Liver (tissue), 9 donors: ENCODE results near the gene KIF22. TPM values are rescaled to one million over a fixed set of nuclear protein-coding genes. Genes with fewer than 3 reads are reported as not detected.

Experiments used
- DNase-seq: peaks from one replicate; pipeline ENCODE4 v3.0.0-alpha.2; 2017; ENCODE audit warnings: low spot score
- H3K27ac ChIP-seq, 2 donors: one replicate each; pipeline ENCODE4 v1.7.0; 2013; ENCODE audit warnings: inconsistent platforms in 2 of 2, low read length in 2 of 2, control low read depth in 1 of 2, low read depth in 1 of 2, mild to moderate bottlenecking in 1 of 2
- H3K27me3 ChIP-seq, 4 donors: one replicate each; pipeline versions ENCODE4 v1.6.1 to v1.7.0; 2013; ENCODE audit warnings: low read length in 3 of 4, inconsistent platforms in 1 of 4, mild to moderate bottlenecking in 1 of 4, moderate library complexity in 1 of 4; ENCODE audit not compliant: control insufficient read depth in 4 of 4, insufficient read depth in 4 of 4
- H3K36me3 ChIP-seq, 4 donors: one replicate each; pipeline versions ENCODE4 v1.6.1 to v1.7.0; 2013; ENCODE audit warnings: low read length in 3 of 4, mild to moderate bottlenecking in 3 of 4, low read depth in 1 of 4, moderate library complexity in 1 of 4; ENCODE audit not compliant: control insufficient read depth in 4 of 4, insufficient read depth in 3 of 4
- H3K4me1 ChIP-seq, 4 donors: one replicate each; pipeline versions ENCODE4 v1.6.1 to v1.7.0; 2013; ENCODE audit warnings: low read length in 3 of 4, mild to moderate bottlenecking in 3 of 4, moderate library complexity in 1 of 4; ENCODE audit not compliant: control insufficient read depth in 4 of 4, insufficient read depth in 4 of 4
- H3K4me3 ChIP-seq, 3 donors: one replicate each; pipeline versions ENCODE4 v1.6.1 to v1.7.0; 2013; ENCODE audit warnings: low read length in 3 of 3, control low read depth in 1 of 3, low read depth in 1 of 3, mild to moderate bottlenecking in 1 of 3
- H3K9ac ChIP-seq, 2 donors: one replicate each; pipeline ENCODE4 v1.7.0; 2013; ENCODE audit warnings: low read length in 2 of 2, mild to moderate bottlenecking in 2 of 2, moderate library complexity in 2 of 2, control low read depth in 1 of 2, low read depth in 1 of 2
- H3K9me3 ChIP-seq, 4 donors: one replicate each; pipeline versions ENCODE4 v1.6.1 to v1.7.0; 2013; ENCODE audit warnings: low read length in 3 of 4; ENCODE audit not compliant: control insufficient read depth in 4 of 4
- ATF3 ChIP-seq: IDR thresholded peaks from 2 replicates; pipeline ENCODE4 v1.6.1; 2016; ENCODE audit warnings: antibody characterized with exemption
- CTCF ChIP-seq: fragments of 150-350 bp; IDR thresholded peaks from 2 replicates; pipeline ENCODE4 v1.5.1; 2017; ENCODE audit warnings: improper control_type of control experiment, low read depth, low read length; ENCODE audit not compliant: missing input control
- EGR1 ChIP-seq, 2 donors: IDR thresholded peaks; 2 replicates each; pipeline ENCODE4 v1.6.1; 2016 to 2018; ENCODE audit warnings: antibody characterized with exemption in 2 of 2, low read depth in 2 of 2
- FOXA1 ChIP-seq: IDR thresholded peaks from 2 replicates; pipeline ENCODE4 v1.6.1; 2016; ENCODE audit warnings: antibody characterized with exemption
- FOXA2 ChIP-seq: IDR thresholded peaks from 2 replicates; pipeline ENCODE4 v1.6.1; 2016; ENCODE audit warnings: antibody characterized with exemption
- GABPA ChIP-seq, 2 donors: IDR thresholded peaks in 1 of 2; conservative IDR thresholded peaks in 1 of 2; 2 replicates each; pipeline ENCODE4 v1.6.1; 2016; ENCODE audit warnings: antibody characterized with exemption in 2 of 2, mild to moderate bottlenecking in 1 of 2, moderate library complexity in 1 of 2
- HNF4A ChIP-seq, 2 donors: conservative IDR thresholded peaks; 2 replicates each; pipeline ENCODE4 v1.6.1; 2016; ENCODE audit warnings: antibody characterized with exemption in 2 of 2, mild to moderate bottlenecking in 2 of 2
- HNF4G ChIP-seq: IDR thresholded peaks from 2 replicates; pipeline ENCODE4 v1.6.1; 2016; ENCODE audit warnings: antibody characterized with exemption
- JUND ChIP-seq, 2 donors: IDR thresholded peaks; 2 replicates each; pipeline ENCODE4 v1.6.1; 2016; ENCODE audit warnings: antibody characterized with exemption in 2 of 2
- MAX ChIP-seq: IDR thresholded peaks from 2 replicates; pipeline ENCODE4 v1.6.1; 2016; ENCODE audit warnings: antibody characterized with exemption
- NR2F2 ChIP-seq: IDR thresholded peaks from 2 replicates; pipeline ENCODE4 v1.6.1; 2016; ENCODE audit warnings: antibody characterized with exemption
- RAD21 ChIP-seq, 2 donors: IDR thresholded peaks; 2 replicates each; pipeline ENCODE4 v1.6.1; 2016; ENCODE audit warnings: antibody characterized with exemption in 2 of 2, mild to moderate bottlenecking in 2 of 2
- REST ChIP-seq: IDR thresholded peaks from 2 replicates; pipeline ENCODE4 v1.6.1; 2016; ENCODE audit warnings: antibody characterized with exemption, mild to moderate bottlenecking
- RXRA ChIP-seq, 2 donors: IDR thresholded peaks; 2 replicates each; pipeline ENCODE4 v1.6.1; 2017 to 2018; ENCODE audit warnings: antibody characterized with exemption in 2 of 2, mild to moderate bottlenecking in 1 of 2
- SP1 ChIP-seq: IDR thresholded peaks from 2 replicates; pipeline ENCODE4 v1.6.1; 2018; ENCODE audit warnings: antibody characterized with exemption, mild to moderate bottlenecking
- TAF1 ChIP-seq: conservative IDR thresholded peaks from 2 replicates; pipeline ENCODE4 v1.6.1; 2016; ENCODE audit warnings: antibody characterized with exemption, mild to moderate bottlenecking
- YY1 ChIP-seq: IDR thresholded peaks from 2 replicates; pipeline ENCODE4 v1.6.1; 2016; ENCODE audit warnings: antibody characterized with exemption, mild to moderate bottlenecking
- ZBTB33 ChIP-seq: IDR thresholded peaks from 2 replicates; pipeline ENCODE4 v1.6.1; 2016; ENCODE audit warnings: antibody characterized with exemption
- WGBS: extraction: QIAGEN DNeasy Blood & Tissue Kit; methylation state at CpG from one replicate; pipeline ENCODE4 v1.1.7; 2013; 5-methylcytosine and 5-hydroxymethylcytosine counted together
- polyA plus RNA-seq, 2 donors: library from polyadenylated mRNA; stranded (reverse) in 1 of 2; unstranded in 1 of 2; fragments of 200-250 nt in 1 of 2; fragments of >200 nt in 1 of 2; fragmentation: Nextera tagmentation in 1 of 2; extraction: Ambion mirVana in 1 of 2; gene quantifications; one replicate each; pipeline versions ENCODE4 v1.2.1 to v1.2.3, GENCODE V29; 2013 to 2015
- total RNA-seq, 2 donors: library from RNA; depleted of rRNA; stranded (reverse); fragments of >200 nt; gene quantifications; one replicate each; pipeline ENCODE4 v1.2.3, GENCODE V29; 2014
- donor health status: healthy.
- donor health status: healthy.
- donor health status: healthy.
- donor health status: healthy.
- donor health status: healthy.

Gene KIF22
- total and polyA plus RNA-seq, 4 donors, result 15.0 to 80.1 (median 49.3) TPM

- Histone ChIP-seq H3K9ac (no peak overlapping the region), H3K27ac (no peak overlapping the region), H3K9me3 (no peaks in the 10 kb centered on the region), H3K36me3 (no peaks in the 10 kb centered on the region), H3K4me1 (no peaks in the 10 kb centered on the region), H3K27me3 (no peaks in the 10 kb centered on the region), H3K4me3 (no peak overlapping the region)
- no peak for DNase-seq
- TF ChIP-seq EGR1 (IDR thresholded peaks at IDR 0.05; ENCODE audit: low read depth in 2 of 2) (no peak), ATF3 (no peak), RAD21 (IDR thresholded peaks at IDR 0.05) (no peak), FOXA2 (no peak)
- 87% methylated on average over 7 of the region's 7 CpGs for WGBS
These were observed 47.8 kb upstream of the KIF22 start for GRCh38 chr16:29742683-29743275.

GRCh38 chr16:29743475-29743826 is 47.1 kb upstream of the KIF22 start:
- Histone ChIP-seq H3K4me3 (no peak overlapping the region), H3K27me3 (no peaks in the 10 kb centered on the region), H3K27ac (no peak overlapping the region), H3K4me1 (no peaks in the 10 kb centered on the region), H3K9me3 (no peaks in the 10 kb centered on the region), H3K9ac (no peak overlapping the region), H3K36me3 (no peaks in the 10 kb centered on the region)
- no peak for DNase-seq
- WGBS, result 90% methylated on average over 5 of the region's 5 CpGs
- TF ChIP-seq TAF1 (no peak), MAX (no peak), YY1 (no peak), ATF3 (no peak), GABPA (IDR thresholded peaks at IDR 0.05 in 1 of 2, conservative IDR thresholded peaks at IDR 0.05 in 1 of 2) (no peak), JUND (IDR thresholded peaks at IDR 0.05) (no peak), RXRA (IDR thresholded peaks at IDR 0.05) (no peak), FOXA2 (no peak), FOXA1 (no peak), EGR1 (IDR thresholded peaks at IDR 0.05; ENCODE audit: low read depth in 2 of 2) (no peak), SP1 (no peak), HNF4G (no peak), RAD21 (IDR thresholded peaks at IDR 0.05) (no peak), NR2F2 (no peak), ZBTB33 (no peak), CTCF (no peak), HNF4A (conservative IDR thresholded peaks at IDR 0.05) (no peak), REST (no peak)
